GM23338 (cell line): ENCODE measurements around the gene CDYL2. TPM values are rescaled to one million over a fixed set of nuclear protein-coding genes. Genes with fewer than 3 reads are reported as not detected.

ENCODE experiments used
- ATAC-seq: fragments of 200-7000 bp; cut with Tn5 transposase; 3 replicates; pipeline ENCODE4 v1.9.1; 2020
- DNase-seq: peaks from one replicate; pipeline ENCODE4 v3.0.0-alpha.2; 2015; ENCODE audit warnings: low spot score
- H2AFZ ChIP-seq: fragments of 200-600 bp; sonication (generic); 2 replicates; pipeline ENCODE4 v1.8.0; 2016; ENCODE audit warnings: antibody characterized with exemption, mild to moderate bottlenecking, moderate library complexity
- H3F3A ChIP-seq: fragments of 200-600 bp; sonication (generic); replicated peaks from 2 replicates; pipeline ENCODE4 v1.8.0; 2017; ENCODE audit warnings: antibody characterized with exemption, mixed run types, low read depth
- H3K27ac ChIP-seq: fragments of 200-600 bp; sonication (generic); 2 replicates; pipeline ENCODE4 v1.6.1; 2016; ENCODE audit warnings: low read depth
- H3K27me3 ChIP-seq: fragments of 200-600 bp; sonication (generic); 2 replicates; pipeline ENCODE4 v1.8.0; 2016; ENCODE audit warnings: mild to moderate bottlenecking, mixed run types, moderate library complexity; ENCODE audit not compliant: insufficient read depth
- H3K36me3 ChIP-seq: fragments of 200-600 bp; sonication (generic); 2 replicates; pipeline ENCODE4 v1.8.0; 2016; ENCODE audit warnings: mild to moderate bottlenecking; ENCODE audit not compliant: insufficient read depth
- H3K4me1 ChIP-seq: fragments of 200-600 bp; sonication (generic); 2 replicates; pipeline ENCODE4 v1.8.0; 2016; ENCODE audit warnings: mild to moderate bottlenecking, moderate library complexity; ENCODE audit not compliant: insufficient read depth
- H3K4me2 ChIP-seq: fragments of 200-600 bp; sonication (generic); 2 replicates; pipeline ENCODE4 v1.7.1; 2017; ENCODE audit warnings: mixed run types
- H3K4me3 ChIP-seq: fragments of 200-600 bp; sonication (generic); 2 replicates; pipeline ENCODE4 v1.6.1; 2016; ENCODE audit warnings: mixed run types
- H3K79me2 ChIP-seq: fragments of 200-600 bp; sonication (generic); replicated peaks from 2 replicates; pipeline ENCODE4 v1.8.0; 2017; ENCODE audit warnings: mild to moderate bottlenecking; ENCODE audit not compliant: insufficient read depth
- H3K9me2 ChIP-seq: fragments of 200-600 bp; sonication (generic); 2 replicates; pipeline ENCODE4 v1.8.0; 2017; ENCODE audit not compliant: insufficient read depth
- H4K20me1 ChIP-seq: fragments of 200-600 bp; sonication (generic); replicated peaks from 2 replicates; pipeline ENCODE4 v1.8.0; 2017; ENCODE audit warnings: mild to moderate bottlenecking; ENCODE audit not compliant: insufficient read depth
- H3K27ac Mint-ChIP-seq: 2 replicates; pipeline ENCODE4 v1.8.0; 2020; ENCODE audit warnings: inconsistent platforms, mild to moderate bottlenecking, moderate library complexity, mixed read lengths
- H3K27me3 Mint-ChIP-seq: 3 replicates; pipeline ENCODE4 v1.8.0; 2022; ENCODE audit warnings: low read depth, mild to moderate bottlenecking, moderate library complexity, mixed read lengths, inconsistent platforms; ENCODE audit not compliant: insufficient read depth, poor library complexity
- H3K36me3 Mint-ChIP-seq: 3 replicates; pipeline ENCODE4 v1.8.0; 2021; ENCODE audit warnings: low read depth, mild to moderate bottlenecking, inconsistent platforms, moderate library complexity, mixed read lengths
- H3K4me1 Mint-ChIP-seq: 3 replicates; pipeline ENCODE4 v1.8.0; 2020; ENCODE audit warnings: mild to moderate bottlenecking, inconsistent platforms, mixed read lengths
- H3K4me3 Mint-ChIP-seq: 3 replicates; pipeline ENCODE4 v1.8.0; 2021; ENCODE audit warnings: moderate library complexity, mild to moderate bottlenecking, inconsistent platforms, mixed read lengths
- H3K9me3 Mint-ChIP-seq: 3 replicates; pipeline ENCODE4 v1.8.0; 2020; ENCODE audit warnings: moderate library complexity, mild to moderate bottlenecking, inconsistent platforms, mixed read lengths
- ETS1 ChIP-seq: IDR thresholded peaks from 2 replicates; pipeline ENCODE4 v1.6.1; 2016; ENCODE audit warnings: antibody characterized with exemption
- JUNB ChIP-seq: IDR thresholded peaks from one replicate; pipeline ENCODE4 v1.6.1; 2016; ENCODE audit warnings: antibody characterized with exemption; ENCODE audit not compliant: unreplicated experiment
- POLR2AphosphoS5 ChIP-seq: IDR thresholded peaks from 2 replicates; pipeline ENCODE4 v1.6.1; 2016; ENCODE audit warnings: antibody characterized with exemption, low read depth
- REST ChIP-seq: IDR thresholded peaks from one replicate; pipeline ENCODE4 v1.6.1; 2018; ENCODE audit warnings: antibody characterized with exemption; ENCODE audit not compliant: unreplicated experiment
- STAT1 ChIP-seq: IDR thresholded peaks from one replicate; pipeline ENCODE4 v1.6.1; 2016; ENCODE audit warnings: antibody characterized with exemption; ENCODE audit not compliant: unreplicated experiment
- ZNF114 ChIP-seq: fragments of 250-450 bp; sonication (Bioruptor Pico); IDR thresholded peaks from 2 replicates; pipeline ENCODE4 v1.5.0; 2020; ENCODE audit warnings: mild to moderate bottlenecking, moderate library complexity
- ZNF331 ChIP-seq: fragments of 250-450 bp; sonication (Bioruptor Pico); IDR thresholded peaks from 2 replicates; pipeline ENCODE4 v1.5.0; 2020; ENCODE audit warnings: low read depth, mild to moderate bottlenecking, moderate library complexity
- polyA plus RNA-seq: library from polyadenylated mRNA; unstranded; fragments of >200 nt; fragmentation: Nextera tagmentation; extraction: Ambion mirVana; gene quantifications from 2 replicates; pipeline ENCODE4 v1.2.1, GENCODE V29; 2016
- total RNA-seq: library from RNA; depleted of rRNA; stranded (reverse); fragments of >200 nt; shearing (Covaris generic); gene quantifications from 2 replicates; pipeline ENCODE4 v1.2.3, GENCODE V29; 2014
- TF ChIP-seq, protein P1 (sequence below): fragments of 250-450 bp; sonication (Bioruptor Pico); IDR thresholded peaks from 2 replicates; pipeline ENCODE4 v1.5.0; 2020; ENCODE audit warnings: mild to moderate bottlenecking, moderate library complexity
- TF ChIP-seq, protein P2 (sequence below), 2 experiments: fragments of 200-600 bp in 1 of 2; sonication (generic) in 1 of 2; conservative IDR thresholded peaks; 2 replicates each; pipeline versions ENCODE4 v1.5.1 to v1.6.1; 2016 to 2017; ENCODE audit warnings: antibody characterized with exemption in 2 of 2, low read depth in 2 of 2, mild to moderate bottlenecking in 2 of 2, moderate library complexity in 1 of 2

CDYL2 gene
- total and polyA plus RNA-seq, 2 experiments from 2014 or later: 0.82 to 4.3 TPM

DNA sequence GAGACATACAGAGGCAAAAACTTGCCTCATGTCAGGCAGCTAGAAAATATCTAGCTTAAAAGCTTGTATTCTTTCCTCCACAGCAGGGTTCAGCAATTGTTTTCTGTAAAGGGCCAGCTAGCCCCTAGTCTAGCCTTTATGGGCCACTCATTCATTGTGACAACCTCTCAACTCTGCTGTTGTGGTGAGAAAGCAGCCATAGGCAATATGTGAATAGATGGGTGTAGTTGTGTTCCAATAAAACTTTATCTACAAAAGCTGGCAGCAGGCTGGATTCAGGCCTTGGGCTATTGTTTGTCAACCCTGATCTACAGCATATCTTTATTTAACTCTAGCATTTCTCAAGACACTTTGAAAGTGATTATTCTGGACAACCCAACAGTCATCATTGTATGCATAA, 46.4 kb upstream of the CDYL2 start (continued):
- TF ChIP-seq, protein P1, sequence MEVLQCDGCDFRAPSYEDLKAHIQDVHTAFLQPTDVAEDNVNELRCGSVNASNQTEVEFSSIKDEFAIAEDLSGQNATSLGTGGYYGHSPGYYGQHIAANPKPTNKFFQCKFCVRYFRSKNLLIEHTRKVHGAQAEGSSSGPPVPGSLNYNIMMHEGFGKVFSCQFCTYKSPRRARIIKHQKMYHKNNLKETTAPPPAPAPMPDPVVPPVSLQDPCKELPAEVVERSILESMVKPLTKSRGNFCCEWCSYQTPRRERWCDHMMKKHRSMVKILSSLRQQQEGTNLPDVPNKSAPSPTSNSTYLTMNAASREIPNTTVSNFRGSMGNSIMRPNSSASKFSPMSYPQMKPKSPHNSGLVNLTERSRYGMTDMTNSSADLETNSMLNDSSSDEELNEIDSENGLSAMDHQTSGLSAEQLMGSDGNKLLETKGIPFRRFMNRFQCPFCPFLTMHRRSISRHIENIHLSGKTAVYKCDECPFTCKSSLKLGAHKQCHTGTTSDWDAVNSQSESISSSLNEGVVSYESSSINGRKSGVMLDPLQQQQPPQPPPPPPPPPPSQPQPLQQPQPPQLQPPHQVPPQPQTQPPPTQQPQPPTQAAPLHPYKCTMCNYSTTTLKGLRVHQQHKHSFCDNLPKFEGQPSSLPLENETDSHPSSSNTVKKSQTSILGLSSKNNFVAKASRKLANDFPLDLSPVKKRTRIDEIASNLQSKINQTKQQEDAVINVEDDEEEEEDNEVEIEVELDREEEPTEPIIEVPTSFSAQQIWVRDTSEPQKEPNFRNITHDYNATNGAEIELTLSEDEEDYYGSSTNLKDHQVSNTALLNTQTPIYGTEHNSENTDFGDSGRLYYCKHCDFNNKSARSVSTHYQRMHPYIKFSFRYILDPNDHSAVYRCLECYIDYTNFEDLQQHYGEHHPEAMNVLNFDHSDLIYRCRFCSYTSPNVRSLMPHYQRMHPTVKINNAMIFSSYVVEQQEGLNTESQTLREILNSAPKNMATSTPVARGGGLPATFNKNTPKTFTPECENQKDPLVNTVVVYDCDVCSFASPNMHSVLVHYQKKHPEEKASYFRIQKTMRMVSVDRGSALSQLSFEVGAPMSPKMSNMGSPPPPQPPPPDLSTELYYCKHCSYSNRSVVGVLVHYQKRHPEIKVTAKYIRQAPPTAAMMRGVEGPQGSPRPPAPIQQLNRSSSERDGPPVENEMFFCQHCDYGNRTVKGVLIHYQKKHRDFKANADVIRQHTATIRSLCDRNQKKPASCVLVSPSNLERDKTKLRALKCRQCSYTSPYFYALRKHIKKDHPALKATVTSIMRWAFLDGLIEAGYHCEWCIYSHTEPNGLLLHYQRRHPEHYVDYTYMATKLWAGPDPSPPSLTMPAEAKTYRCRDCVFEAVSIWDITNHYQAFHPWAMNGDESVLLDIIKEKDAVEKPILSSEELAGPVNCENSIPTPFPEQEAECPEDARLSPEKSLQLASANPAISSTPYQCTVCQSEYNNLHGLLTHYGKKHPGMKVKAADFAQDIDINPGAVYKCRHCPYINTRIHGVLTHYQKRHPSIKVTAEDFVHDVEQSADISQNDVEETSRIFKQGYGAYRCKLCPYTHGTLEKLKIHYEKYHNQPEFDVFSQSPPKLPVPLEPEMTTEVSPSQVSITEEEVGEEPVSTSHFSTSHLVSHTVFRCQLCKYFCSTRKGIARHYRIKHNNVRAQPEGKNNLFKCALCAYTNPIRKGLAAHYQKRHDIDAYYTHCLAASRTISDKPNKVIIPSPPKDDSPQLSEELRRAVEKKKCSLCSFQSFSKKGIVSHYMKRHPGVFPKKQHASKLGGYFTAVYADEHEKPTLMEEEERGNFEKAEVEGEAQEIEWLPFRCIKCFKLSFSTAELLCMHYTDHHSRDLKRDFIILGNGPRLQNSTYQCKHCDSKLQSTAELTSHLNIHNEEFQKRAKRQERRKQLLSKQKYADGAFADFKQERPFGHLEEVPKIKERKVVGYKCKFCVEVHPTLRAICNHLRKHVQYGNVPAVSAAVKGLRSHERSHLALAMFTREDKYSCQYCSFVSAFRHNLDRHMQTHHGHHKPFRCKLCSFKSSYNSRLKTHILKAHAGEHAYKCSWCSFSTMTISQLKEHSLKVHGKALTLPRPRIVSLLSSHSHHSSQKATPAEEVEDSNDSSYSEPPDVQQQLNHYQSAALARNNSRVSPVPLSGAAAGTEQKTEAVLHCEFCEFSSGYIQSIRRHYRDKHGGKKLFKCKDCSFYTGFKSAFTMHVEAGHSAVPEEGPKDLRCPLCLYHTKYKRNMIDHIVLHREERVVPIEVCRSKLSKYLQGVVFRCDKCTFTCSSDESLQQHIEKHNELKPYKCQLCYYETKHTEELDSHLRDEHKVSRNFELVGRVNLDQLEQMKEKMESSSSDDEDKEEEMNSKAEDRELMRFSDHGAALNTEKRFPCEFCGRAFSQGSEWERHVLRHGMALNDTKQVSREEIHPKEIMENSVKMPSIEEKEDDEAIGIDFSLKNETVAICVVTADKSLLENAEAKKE (CRISPR knock-in tag): no peak
- TF ChIP-seq STAT1 (no peak), POLR2AphosphoS5 (no peak), ZNF331 (no peak), ZNF114 (CRISPR knock-in tag) (no peak)

- no peak for ATAC-seq
- H3K27me3 Mint-ChIP-seq: peaks cover 2% of the 10 kb centered on the region
- no peak for TF ChIP-seq ETS1
- TF ChIP-seq REST: no peak
- no peak for TF ChIP-seq STAT1
- no peak for TF ChIP-seq JUNB
- TF ChIP-seq, protein P2, sequence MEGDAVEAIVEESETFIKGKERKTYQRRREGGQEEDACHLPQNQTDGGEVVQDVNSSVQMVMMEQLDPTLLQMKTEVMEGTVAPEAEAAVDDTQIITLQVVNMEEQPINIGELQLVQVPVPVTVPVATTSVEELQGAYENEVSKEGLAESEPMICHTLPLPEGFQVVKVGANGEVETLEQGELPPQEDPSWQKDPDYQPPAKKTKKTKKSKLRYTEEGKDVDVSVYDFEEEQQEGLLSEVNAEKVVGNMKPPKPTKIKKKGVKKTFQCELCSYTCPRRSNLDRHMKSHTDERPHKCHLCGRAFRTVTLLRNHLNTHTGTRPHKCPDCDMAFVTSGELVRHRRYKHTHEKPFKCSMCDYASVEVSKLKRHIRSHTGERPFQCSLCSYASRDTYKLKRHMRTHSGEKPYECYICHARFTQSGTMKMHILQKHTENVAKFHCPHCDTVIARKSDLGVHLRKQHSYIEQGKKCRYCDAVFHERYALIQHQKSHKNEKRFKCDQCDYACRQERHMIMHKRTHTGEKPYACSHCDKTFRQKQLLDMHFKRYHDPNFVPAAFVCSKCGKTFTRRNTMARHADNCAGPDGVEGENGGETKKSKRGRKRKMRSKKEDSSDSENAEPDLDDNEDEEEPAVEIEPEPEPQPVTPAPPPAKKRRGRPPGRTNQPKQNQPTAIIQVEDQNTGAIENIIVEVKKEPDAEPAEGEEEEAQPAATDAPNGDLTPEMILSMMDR (conservative IDR thresholded peaks at IDR 0.05; ENCODE audit: low read depth in 2 of 2): peak in 1 of 2 experiments; percentile 10; a peak in 1 of 4 replicates
Measured at GRCh38 chr16:80848862-80849261, 44.5 kb upstream of the CDYL2 start.

More at GRCh38 chr16:80848862-80849261, 44.5 kb upstream of the CDYL2 start:
- Histone ChIP-seq H3F3A (no peaks in the 10 kb centered on the region), H3K4me2 (no peak overlapping the region), H2AFZ (no peak overlapping the region), H3K27ac (no peak overlapping the region), H3K9me2 (no peaks in the 10 kb centered on the region), H3K79me2 (no peaks in the 10 kb centered on the region), H3K27me3 (no peaks in the 10 kb centered on the region), H3K4me3 (no peak overlapping the region), H3K4me1 (no peaks in the 10 kb centered on the region), H4K20me1 (no peaks in the 10 kb centered on the region), H3K36me3 (no peaks in the 10 kb centered on the region)
- no peaks in the 10 kb centered on the region for H3K4me1 Mint-ChIP-seq
- peaks cover 7% of the 10 kb centered on the region; the same call in 2 of the 3 replicates for H3K9me3 Mint-ChIP-seq
- no peak overlapping the region for H3K27ac Mint-ChIP-seq
- no peak overlapping the region for H3K4me3 Mint-ChIP-seq
- peak; percentile 10 for DNase-seq
- H3K36me3 Mint-ChIP-seq: no peaks in the 10 kb centered on the region
